ENCODE data around the gene PSMC5.
"Not testable (repeated sequence)": the region's sequence is repeated elsewhere in the genome, so short reads cannot be mapped to it uniquely, and the experiment has no call there.

PSMC5 gene

DNA sequence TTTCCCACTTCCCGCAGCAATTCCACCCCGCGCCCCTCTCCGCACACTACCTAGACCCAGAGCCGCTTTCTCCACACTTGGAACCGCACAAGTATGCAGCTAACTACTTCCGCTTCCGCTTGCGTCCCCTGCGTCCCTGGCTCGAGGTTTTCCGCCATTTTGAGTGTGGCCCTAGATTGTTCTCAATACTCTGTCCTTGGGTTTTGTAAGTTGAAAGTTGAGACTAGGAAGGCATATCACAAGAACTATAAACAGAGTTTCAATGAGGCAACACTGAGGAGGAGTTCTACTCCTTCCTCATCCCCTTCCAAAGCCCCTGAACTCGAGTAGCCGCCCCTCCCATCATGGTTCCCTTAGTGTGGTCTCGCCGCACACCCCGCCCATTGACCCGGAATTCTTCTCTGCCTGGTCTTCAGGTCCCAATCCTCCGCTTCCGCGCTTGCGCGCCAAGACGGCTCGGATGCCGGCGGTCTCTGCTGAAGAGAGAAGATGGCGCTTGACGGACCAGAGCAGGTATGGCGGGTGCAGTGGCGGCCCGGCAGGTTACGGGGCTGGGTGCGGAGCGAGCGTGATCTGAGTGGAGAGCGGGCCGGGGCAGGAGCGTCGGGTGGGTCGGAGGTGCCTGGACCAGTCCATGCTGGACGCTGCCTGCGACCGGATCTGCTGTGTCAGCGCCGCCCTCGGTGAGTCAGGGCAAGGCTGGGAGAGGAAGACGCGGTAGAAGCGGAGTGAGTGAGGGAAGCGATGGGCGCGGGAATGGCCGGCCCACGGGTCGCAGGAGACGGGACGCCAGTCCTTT is at the start of gene PSMC5, which contains the start of gene FTSJ3:
TSS of gene PSMC5 (plus strand) at position 430 of the 799 bp plus-strand sequence. CDS start at position 490, 60 bp downstream.
TSS of gene FTSJ3 (minus strand) at position 662 of the 799 bp plus-strand sequence. CDS start 761 bp downstream, outside the sequence.
- DNase-seq: peak; percentile 91

GRCh38 chr17:63780507-63780906 is 46.7 kb upstream of the PSMC5 start:
- no peak for DNase-seq

GRCh38 chr17:63780928-63781327 is 46.3 kb upstream of the PSMC5 start:
- no peak for DNase-seq

GRCh38 chr17:63783522-63783921 is 43.7 kb upstream of the PSMC5 start:
- DNase-seq: no peak

- no peak for DNase-seq
These were observed 41.7 kb upstream of the PSMC5 start for GRCh38 chr17:63785556-63785955.

GRCh38 chr17:63786117-63786516 is 41.1 kb upstream of the PSMC5 start:
- no peak for DNase-seq

DNA sequence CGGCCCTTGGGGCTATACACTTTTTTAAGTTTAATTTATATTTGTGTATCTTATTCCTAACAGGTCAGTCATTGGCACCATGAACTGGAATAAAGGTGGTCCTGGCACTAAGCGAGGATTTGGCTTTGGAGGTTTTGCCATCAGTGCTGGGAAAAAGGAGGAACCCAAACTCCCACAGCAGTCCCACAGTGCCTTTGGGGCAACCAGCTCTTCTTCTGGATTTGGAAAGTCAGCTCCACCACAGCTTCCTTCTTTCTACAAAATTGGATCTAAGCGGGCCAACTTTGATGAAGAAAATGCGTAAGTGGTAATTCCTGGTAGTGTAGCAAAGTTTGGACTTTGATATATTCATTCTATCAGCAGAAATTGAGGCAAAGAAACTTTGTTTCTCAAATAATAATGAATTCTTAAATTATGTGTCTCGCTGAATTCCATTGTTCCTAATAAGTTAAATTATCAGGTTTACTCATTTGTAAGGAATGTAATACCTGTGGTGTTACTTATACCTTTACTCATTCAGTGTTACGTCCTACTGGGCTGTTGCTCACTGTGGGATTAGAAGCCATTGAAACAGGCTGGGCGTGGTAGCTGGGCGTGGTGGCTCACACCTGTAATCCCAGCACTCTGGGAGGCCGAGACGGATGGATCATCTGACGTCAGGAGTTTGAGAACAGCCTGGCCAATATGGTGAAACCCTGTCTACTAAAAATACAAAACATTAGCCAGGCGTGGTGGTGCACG is 40.1 kb upstream of the PSMC5 start:
- DNase-seq: no peak

- no peak for DNase-seq
These were observed 37.2 kb upstream of the PSMC5 start for GRCh38 chr17:63790057-63790456.

DNA sequence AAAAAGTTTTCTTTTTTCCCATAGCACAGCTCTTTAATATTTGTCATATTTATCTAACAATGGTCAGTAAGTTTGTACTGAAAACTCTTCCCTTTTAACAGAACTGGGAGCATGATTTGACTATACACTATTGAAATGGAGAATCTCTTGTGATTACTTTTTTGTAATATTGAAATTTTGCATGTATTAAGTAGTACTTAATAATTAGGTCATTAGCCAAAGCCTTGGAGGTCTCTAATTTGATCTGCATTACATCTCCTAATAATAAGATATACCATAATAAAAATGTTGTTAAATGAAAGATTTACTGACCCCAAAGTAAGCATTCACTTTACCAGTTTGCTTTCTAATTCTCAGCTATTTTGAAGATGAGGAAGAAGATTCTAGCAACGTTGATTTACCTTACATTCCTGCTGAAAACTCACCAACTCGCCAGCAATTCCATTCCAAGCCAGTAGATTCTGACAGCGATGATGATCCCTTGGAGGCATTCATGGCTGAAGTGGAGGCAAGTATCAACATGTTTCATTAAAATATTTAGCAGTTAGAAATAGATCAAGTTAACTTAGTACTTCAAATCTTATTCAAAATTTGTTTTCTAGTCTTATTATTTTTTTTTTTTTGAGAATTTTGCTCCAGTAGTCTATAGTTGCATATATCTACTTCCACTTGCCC is 35.0 kb upstream of the PSMC5 start:
- no peak for DNase-seq

GRCh38 chr17:63796375-63796774 is 30.9 kb upstream of the PSMC5 start:
- DNase-seq: not testable (repeated sequence)

DNA sequence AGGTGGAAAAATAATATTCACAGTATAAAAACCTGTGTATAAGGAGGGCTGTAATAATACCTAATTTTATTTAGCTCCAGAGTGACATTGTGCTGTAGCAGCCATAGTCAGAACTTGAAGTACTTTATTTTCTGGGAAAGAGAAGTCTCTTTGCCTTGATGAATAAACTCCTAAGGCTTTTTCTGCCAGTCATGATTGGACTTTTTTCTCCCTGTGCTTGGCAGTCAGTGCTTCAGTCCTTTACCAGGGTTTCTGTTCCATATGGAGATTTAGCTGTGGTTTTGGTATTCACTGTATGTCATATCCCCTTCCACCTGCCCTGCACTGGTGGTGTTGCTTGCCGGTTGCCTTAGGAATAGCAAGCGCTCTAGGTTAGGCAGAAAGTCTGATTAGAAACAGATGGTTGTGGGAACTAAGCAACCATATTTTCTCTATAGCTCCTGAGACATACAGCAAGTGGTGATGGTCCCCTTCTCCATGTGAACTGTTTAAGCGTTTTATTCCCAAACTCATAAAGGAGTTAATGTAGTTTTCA is 28.6 kb upstream of the PSMC5 start:
- DNase-seq: no peak

- DNase-seq: no peak
These were observed 26.4 kb upstream of the PSMC5 start for GRCh38 chr17:63800783-63801182.

GRCh38 chr17:63804328-63804727 is 22.9 kb upstream of the PSMC5 start:
- DNase-seq: no peak

DNA sequence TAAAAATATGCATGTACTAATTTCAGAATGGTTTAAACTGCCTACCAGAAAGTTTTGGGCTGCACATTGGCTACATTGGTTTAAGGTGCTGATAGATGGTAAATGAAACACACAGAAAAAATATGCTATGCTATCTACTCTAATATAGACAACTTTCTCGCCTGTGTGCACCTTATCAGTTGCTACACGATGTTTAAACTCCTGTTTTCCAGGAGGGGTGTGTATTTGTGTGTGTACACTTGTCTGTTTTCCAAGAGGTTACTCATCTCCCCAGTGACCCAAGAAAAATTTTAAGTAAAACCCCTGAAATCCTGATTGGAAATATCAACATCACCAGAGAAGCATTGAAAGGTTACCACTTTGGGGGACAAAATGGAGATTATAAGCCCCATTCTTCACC is 21.6 kb upstream of the PSMC5 start:
- DNase-seq: no peak

DNA sequence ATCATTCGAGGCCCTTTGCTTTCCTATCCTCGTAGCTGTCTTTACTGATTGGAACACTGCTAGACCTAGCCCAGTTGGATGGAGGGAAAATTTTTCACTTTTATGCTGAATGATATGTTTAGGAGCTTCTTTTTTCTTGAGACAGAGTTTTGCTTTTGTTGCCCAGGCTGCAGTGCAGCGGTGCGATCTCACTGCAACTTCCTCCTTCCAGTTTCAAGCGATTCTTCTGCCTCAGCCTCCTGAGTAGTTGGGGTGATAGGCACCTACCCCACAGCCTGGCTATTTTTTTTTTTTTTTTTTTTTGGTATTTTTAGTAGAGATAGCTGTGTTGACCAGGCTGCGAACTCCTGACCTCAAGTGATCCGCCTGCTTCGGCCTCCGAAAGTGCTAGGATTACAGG is 17.3 kb upstream of the PSMC5 start:
- DNase-seq: no peak

- no peak for DNase-seq
These were observed 11.1 kb upstream of the PSMC5 start for GRCh38 chr17:63816123-63816522.

DNA sequence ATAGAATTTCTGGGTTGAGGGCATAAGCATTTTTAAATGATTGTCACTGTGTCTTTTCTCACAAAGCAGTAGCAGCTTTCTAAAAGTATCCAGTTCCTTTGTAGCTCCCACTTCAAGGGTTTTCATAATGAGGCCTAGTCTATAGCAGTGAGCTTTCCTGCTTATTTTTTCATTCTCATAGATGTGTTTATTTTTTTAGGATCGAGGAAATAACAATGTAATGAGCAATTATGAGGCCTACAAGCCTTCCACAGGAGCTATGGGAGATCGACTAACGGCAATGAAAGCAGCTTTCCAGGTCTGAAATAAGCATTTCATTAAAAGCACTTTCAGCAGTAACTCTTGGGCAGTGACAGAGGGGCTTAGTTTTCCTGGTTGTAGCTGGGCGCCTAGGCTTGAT is 10.6 kb upstream of the PSMC5 start:
- no peak for DNase-seq

DNA sequence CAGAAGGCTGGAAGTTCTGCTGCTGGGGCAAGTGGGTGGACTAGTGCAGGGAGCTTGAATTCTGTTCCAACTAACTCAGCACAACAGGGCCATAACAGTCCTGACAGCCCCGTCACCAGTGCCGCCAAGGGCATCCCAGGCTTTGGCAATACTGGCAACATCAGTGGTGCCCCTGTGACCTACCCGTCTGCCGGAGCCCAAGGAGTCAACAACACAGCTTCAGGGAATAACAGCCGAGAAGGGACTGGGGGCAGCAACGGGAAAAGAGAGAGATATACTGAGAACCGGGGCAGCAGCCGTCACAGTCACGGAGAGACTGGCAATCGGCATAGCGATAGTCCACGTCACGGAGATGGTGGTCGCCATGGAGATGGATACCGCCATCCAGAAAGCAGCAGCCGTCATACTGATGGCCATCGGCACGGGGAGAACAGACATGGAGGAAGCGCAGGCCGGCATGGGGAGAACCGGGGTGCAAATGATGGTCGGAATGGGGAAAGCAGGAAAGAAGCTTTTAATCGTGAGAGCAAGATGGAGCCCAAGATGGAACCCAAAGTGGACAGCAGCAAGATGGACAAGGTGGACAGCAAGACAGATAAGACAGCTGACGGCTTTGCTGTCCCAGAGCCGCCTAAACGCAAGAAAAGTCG is 9.4 kb upstream of the PSMC5 start:
- no peak for DNase-seq

GRCh38 chr17:63819131-63819530 is 8.1 kb upstream of the PSMC5 start:
- no peak for DNase-seq

DNA sequence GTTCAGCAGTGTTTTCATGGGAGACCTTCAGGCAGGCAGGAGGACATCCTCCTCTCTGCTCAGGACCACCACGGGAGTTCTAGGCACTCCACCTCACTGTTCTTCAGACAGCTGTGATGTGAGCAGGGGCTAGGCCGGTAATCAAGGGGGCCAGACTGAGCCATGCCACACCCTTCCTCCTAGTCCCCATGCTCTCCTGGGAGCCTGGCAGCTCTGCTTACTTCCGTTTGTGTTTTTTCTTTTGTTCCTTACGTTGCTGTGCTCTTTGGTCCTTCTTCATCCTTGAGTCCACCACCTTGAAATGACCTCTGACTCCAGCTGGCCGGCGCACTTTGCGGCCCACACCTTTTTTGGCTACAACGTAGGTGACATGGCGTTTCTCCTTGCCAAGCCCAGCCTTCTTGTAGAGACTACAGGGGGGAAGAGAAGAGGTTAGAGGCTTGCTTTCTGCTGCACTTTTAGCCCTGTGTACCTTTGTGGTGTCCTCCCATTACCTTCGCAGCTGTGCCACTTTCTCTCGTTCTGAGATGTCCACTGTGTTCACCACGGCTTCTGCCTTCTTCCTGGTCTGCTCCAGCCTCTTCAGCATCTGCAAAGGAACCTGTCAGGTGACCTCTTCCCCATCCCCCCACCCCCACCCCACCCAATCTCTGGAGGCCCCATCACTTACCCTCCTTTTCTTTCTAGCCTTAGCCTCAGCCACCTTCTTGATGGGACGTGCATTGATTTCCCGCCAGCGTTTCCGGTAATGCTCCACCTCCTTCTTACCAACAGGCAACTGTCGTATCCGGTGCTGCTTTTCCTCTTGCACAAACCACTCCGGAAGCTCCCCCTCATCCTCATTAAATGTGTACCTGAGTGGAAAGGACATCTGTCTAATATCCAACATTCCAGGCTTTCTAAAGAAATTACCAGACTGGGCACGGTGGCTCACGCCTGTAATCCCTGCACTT is 7.4 kb upstream of the PSMC5 start:
- DNase-seq: no peak

DNA sequence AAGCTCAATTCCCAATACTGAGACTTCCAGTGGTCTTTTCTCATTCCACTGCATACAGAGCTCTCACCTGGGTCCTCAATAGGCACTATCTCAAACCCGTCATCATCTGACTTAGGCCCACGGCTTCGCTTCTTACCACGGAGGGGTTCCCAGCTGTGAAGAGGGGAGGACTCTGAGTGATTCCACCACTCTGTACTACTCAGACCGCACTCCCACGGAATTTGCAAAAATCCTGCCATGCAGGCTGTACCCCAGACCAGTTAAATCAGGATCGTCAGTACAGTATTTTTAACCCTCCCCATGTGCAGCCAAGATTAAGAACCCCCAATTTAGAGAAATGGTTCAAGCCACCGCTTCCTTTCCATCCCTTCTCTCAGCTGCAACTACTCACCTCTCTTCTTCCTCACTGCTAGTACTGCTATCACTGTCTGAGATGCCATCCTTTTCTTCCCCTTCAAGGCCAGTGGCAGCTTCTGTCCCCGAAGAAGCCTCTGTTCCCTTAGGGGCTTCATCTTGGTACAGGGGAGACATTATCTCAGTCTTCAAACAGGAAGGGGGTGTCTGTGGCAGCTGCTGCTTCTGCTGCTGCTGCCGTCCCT is 6.2 kb upstream of the PSMC5 start:
- no peak for DNase-seq
